H9 (cell line): ENCODE results near the gene SFXN5. TPM values are rescaled to one million over a fixed set of nuclear protein-coding genes. Genes with fewer than 3 reads are reported as not detected.

ENCODE experiments used
- DNase-seq: peaks from one replicate; pipeline ENCODE4 v3.0.0-alpha.2; 2017
- H2AFZ ChIP-seq: one replicate; pipeline ENCODE4 v1.6.1; 2013; ENCODE audit warnings: mild to moderate bottlenecking, low read length, control low read depth, moderate library complexity
- H2AK5ac ChIP-seq: 2 replicates; pipeline ENCODE4 v1.6.1; 2013; ENCODE audit warnings: low read length, control low read depth, mixed read lengths; ENCODE audit not compliant: insufficient read length
- H2BK120ac ChIP-seq: one replicate; pipeline ENCODE4 v1.6.1; 2013; ENCODE audit warnings: low read depth, mild to moderate bottlenecking, low read length, control low read depth, inconsistent platforms; ENCODE audit not compliant: poor library complexity, severe bottlenecking
- H2BK12ac ChIP-seq: 2 replicates; pipeline ENCODE4 v1.6.1; 2013; ENCODE audit warnings: low read length, control low read depth, mixed read lengths, low read depth; ENCODE audit not compliant: insufficient read length
- H2BK15ac ChIP-seq: 2 replicates; pipeline ENCODE4 v1.6.1; 2013; ENCODE audit warnings: low read depth, low read length, control low read depth
- H2BK20ac ChIP-seq: one replicate; pipeline ENCODE4 v1.6.1; 2013; ENCODE audit warnings: low read depth, mild to moderate bottlenecking, low read length, control low read depth, inconsistent platforms; ENCODE audit not compliant: poor library complexity, severe bottlenecking
- H2BK5ac ChIP-seq: 2 replicates; pipeline ENCODE4 v1.6.1; 2013; ENCODE audit warnings: low read length, control low read depth, mixed read lengths; ENCODE audit not compliant: insufficient read length
- H3K14ac ChIP-seq: 2 replicates; pipeline ENCODE4 v1.6.1; 2013; ENCODE audit warnings: low read length, control low read depth; ENCODE audit not compliant: insufficient read depth
- H3K18ac ChIP-seq: 2 replicates; pipeline ENCODE4 v1.6.1; 2013; ENCODE audit warnings: low read depth, mild to moderate bottlenecking, mixed read lengths, low read length, control low read depth; ENCODE audit not compliant: insufficient read length
- H3K23ac ChIP-seq: 2 replicates; pipeline ENCODE4 v1.6.1; 2013; ENCODE audit warnings: low read length, control low read depth, mixed read lengths, low read depth; ENCODE audit not compliant: insufficient read length
- H3K23me2 ChIP-seq: 2 replicates; pipeline ENCODE4 v1.6.1; 2013; ENCODE audit warnings: low read depth, mild to moderate bottlenecking, mixed read lengths, low read length, control low read depth; ENCODE audit not compliant: insufficient read length, poor library complexity, severe bottlenecking
- H3K27ac ChIP-seq: 2 replicates; pipeline ENCODE4 v1.5.1; 2013; ENCODE audit warnings: low read length, control low read depth, mixed read lengths, low read depth; ENCODE audit not compliant: insufficient read length
- H3K27me3 ChIP-seq: 2 replicates; pipeline ENCODE4 v1.6.1; 2013; ENCODE audit warnings: low read length, control low read depth, inconsistent platforms; ENCODE audit not compliant: insufficient read depth
- H3K4ac ChIP-seq: 2 replicates; pipeline ENCODE4 v1.6.1; 2013; ENCODE audit warnings: low read depth, mild to moderate bottlenecking, control low read depth, inconsistent platforms, low read length, moderate library complexity
- H3K4me1 ChIP-seq: 2 replicates; pipeline ENCODE4 v1.6.1; 2013; ENCODE audit warnings: low read length, control low read depth, inconsistent platforms; ENCODE audit not compliant: insufficient read depth
- H3K4me2 ChIP-seq: 2 replicates; pipeline ENCODE4 v1.6.1; 2013; ENCODE audit warnings: low read length, control low read depth, mixed read lengths; ENCODE audit not compliant: insufficient read length, insufficient read depth
- H3K56ac ChIP-seq: 2 replicates; pipeline ENCODE4 v1.6.1; 2013; ENCODE audit warnings: low read depth, mild to moderate bottlenecking, mixed read lengths, low read length, control low read depth; ENCODE audit not compliant: insufficient read length
- H3K79me1 ChIP-seq: 2 replicates; pipeline ENCODE4 v1.6.1; 2013; ENCODE audit warnings: low read depth, mild to moderate bottlenecking, moderate library complexity, low read length, control low read depth, inconsistent platforms; ENCODE audit not compliant: insufficient read depth, poor library complexity, severe bottlenecking
- H3K79me2 ChIP-seq: 2 replicates; pipeline ENCODE4 v1.6.1; 2013; ENCODE audit warnings: low read length, control low read depth, inconsistent platforms; ENCODE audit not compliant: insufficient read depth
- H3K9ac ChIP-seq: 2 replicates; pipeline ENCODE4 v1.6.1; 2013; ENCODE audit warnings: low read length, control low read depth, mixed read lengths; ENCODE audit not compliant: insufficient read length; ENCODE audit errors: extremely low read depth
- H3K9me3 ChIP-seq: one replicate; pipeline ENCODE4 v1.6.1; 2013; ENCODE audit warnings: low read depth, low read length, inconsistent platforms; ENCODE audit not compliant: control insufficient read depth
- H3T11ph ChIP-seq: one replicate; pipeline ENCODE4 v1.6.1; 2013; ENCODE audit warnings: mild to moderate bottlenecking, low read length, control low read depth, inconsistent platforms
- H4K20me1 ChIP-seq: one replicate; pipeline ENCODE4 v1.6.1; 2013; ENCODE audit not compliant: control insufficient read depth, insufficient read length, insufficient read depth
- H4K5ac ChIP-seq: 2 replicates; pipeline ENCODE4 v1.6.1; 2013; ENCODE audit warnings: low read depth, mild to moderate bottlenecking, mixed read lengths, low read length, control low read depth; ENCODE audit not compliant: insufficient read length
- H4K8ac ChIP-seq: replicated peaks from 2 replicates; pipeline ENCODE4 v1.6.1; 2013; ENCODE audit warnings: low read length, control low read depth, mixed read lengths, low read depth; ENCODE audit not compliant: insufficient read length
- H4K91ac ChIP-seq: 2 replicates; pipeline ENCODE4 v1.6.1; 2013; ENCODE audit warnings: low read depth, mild to moderate bottlenecking, moderate library complexity, mixed read lengths, low read length, control low read depth; ENCODE audit not compliant: insufficient read length
- H3K27ac Mint-ChIP-seq, 3 experiments: 2 replicates in 2 of 3; 3 replicates in 1 of 3; pipeline ENCODE4 v1.8.0; 2020 to 2021; ENCODE audit warnings: mixed read lengths in 3 of 3, mild to moderate bottlenecking in 1 of 3, moderate library complexity in 1 of 3
- H3K27me3 Mint-ChIP-seq: 2 replicates; pipeline ENCODE4 v1.8.0; 2021; ENCODE audit warnings: low read depth, mild to moderate bottlenecking, moderate library complexity, mixed read lengths
- H3K36me3 Mint-ChIP-seq, 3 experiments: 2 replicates in 2 of 3; 3 replicates in 1 of 3; pipeline ENCODE4 v1.8.0; 2020 to 2021; ENCODE audit warnings: low read depth in 3 of 3, mixed read lengths in 3 of 3; ENCODE audit not compliant: insufficient read depth in 1 of 3
- H3K4me1 Mint-ChIP-seq, 2 experiments: 2 replicates each; pipeline ENCODE4 v1.8.0; 2020; ENCODE audit warnings: mixed read lengths in 2 of 2
- H3K4me3 Mint-ChIP-seq, 2 experiments: 2 replicates in 1 of 2; 3 replicates in 1 of 2; pipeline ENCODE4 v1.8.0; 2020 to 2021; ENCODE audit warnings: mild to moderate bottlenecking in 2 of 2, mixed read lengths in 2 of 2, moderate library complexity in 1 of 2
- H3K9me3 Mint-ChIP-seq, 2 experiments: 2 replicates in 1 of 2; 3 replicates in 1 of 2; pipeline ENCODE4 v1.8.0; 2020; ENCODE audit warnings: mild to moderate bottlenecking in 2 of 2, mixed read lengths in 2 of 2, moderate library complexity in 1 of 2
- CTCF ChIP-seq: fragments of 200-600 bp; sonication (generic); conservative IDR thresholded peaks from 3 replicates; pipeline ENCODE4 v1.8.0; 2021; ENCODE audit warnings: antibody characterized with exemption, mild to moderate bottlenecking
- WGBS: extraction: QIAGEN DNeasy Blood & Tissue Kit; methylation state at CpG from one replicate; pipeline ENCODE4 v1.1.7; 2013; ENCODE audit warnings: missing lambda C conversion rate, low lambda C conversion rate, mixed read lengths; ENCODE audit not compliant: insufficient read length; ENCODE audit errors: extremely low coverage; 5-methylcytosine and 5-hydroxymethylcytosine counted together
- total RNA-seq: library from RNA; stranded (reverse); gene quantifications from 2 replicates; pipeline ENCODE4 v1.2.1, GENCODE V29; 2021

Gene SFXN5
- total RNA-seq, 1 experiment from 2014 or later, result 30.9 TPM

GRCh38 chr2:73003027-73003426 lies 68.5 kb downstream of the SFXN5 start:
- peaks cover 0 to 3% of the 10 kb centered on the region in 2 experiments; a peak in 1 of 4 replicates for H3K4me1 Mint-ChIP-seq
- Histone ChIP-seq H3T11ph (no peak overlapping the region), H2AK5ac (no peak overlapping the region), H3K56ac (no peak overlapping the region), H4K5ac (no peak overlapping the region), H2BK120ac (no peak overlapping the region), H3K9me3 (no peaks in the 10 kb centered on the region), H3K23ac (no peak overlapping the region), H2BK12ac (no peak overlapping the region), H2AFZ (no peak overlapping the region), H3K9ac (no peak overlapping the region), H4K8ac (no peak overlapping the region), H3K27me3 (no peaks in the 10 kb centered on the region), H2BK15ac (no peak overlapping the region), H2BK20ac (no peak overlapping the region), H3K79me2 (no peaks in the 10 kb centered on the region), H3K4ac (no peak overlapping the region), H4K91ac (no peak overlapping the region), H4K20me1 (no peaks in the 10 kb centered on the region), H3K4me1 (no peaks in the 10 kb centered on the region), H3K27ac (no peak overlapping the region), H3K4me2 (no peak overlapping the region), H3K14ac (no peak overlapping the region), H3K79me1 (no peaks in the 10 kb centered on the region), H3K18ac (no peak overlapping the region), H2BK5ac (no peak overlapping the region), H3K23me2 (no peaks in the 10 kb centered on the region)
- DNase-seq, result no peak
- no CpG with 5 or more reads among the region's 8 CpGs for WGBS
- no peak overlapping the region for H3K4me3 Mint-ChIP-seq
- no peaks in the 10 kb centered on the region for H3K9me3 Mint-ChIP-seq
- no peak overlapping the region for H3K27ac Mint-ChIP-seq
- TF ChIP-seq CTCF, result no peak
- H3K27me3 Mint-ChIP-seq, result no peaks in the 10 kb centered on the region
- H3K36me3 Mint-ChIP-seq, result peaks cover 0 to 2% (median 0%) of the 10 kb centered on the region in 3 experiments; a peak in 1 of 7 replicates
